ENCODE results near the gene BRDT. TPM values are rescaled to one million over a fixed set of nuclear protein-coding genes. Genes with fewer than 3 reads are reported as not detected.

Gene BRDT
- total RNA-seq, 3 donors from 2014 or later = not detected

- no peaks in the 10 kb centered on the region for H3K4me1 ChIP-seq (ENCODE audit: low read depth)
- intact Hi-C loops (cut with DNase I, micrococcal nuclease) = no loop called here
- H3K36me3 ChIP-seq (ENCODE audit: low read depth) = no peaks in the 10 kb centered on the region
- DNase-seq (peak in 1 of 3 donors; percentile 4), ATAC-seq (peak; percentile 58)
- TF ChIP-seq, protein P1, sequence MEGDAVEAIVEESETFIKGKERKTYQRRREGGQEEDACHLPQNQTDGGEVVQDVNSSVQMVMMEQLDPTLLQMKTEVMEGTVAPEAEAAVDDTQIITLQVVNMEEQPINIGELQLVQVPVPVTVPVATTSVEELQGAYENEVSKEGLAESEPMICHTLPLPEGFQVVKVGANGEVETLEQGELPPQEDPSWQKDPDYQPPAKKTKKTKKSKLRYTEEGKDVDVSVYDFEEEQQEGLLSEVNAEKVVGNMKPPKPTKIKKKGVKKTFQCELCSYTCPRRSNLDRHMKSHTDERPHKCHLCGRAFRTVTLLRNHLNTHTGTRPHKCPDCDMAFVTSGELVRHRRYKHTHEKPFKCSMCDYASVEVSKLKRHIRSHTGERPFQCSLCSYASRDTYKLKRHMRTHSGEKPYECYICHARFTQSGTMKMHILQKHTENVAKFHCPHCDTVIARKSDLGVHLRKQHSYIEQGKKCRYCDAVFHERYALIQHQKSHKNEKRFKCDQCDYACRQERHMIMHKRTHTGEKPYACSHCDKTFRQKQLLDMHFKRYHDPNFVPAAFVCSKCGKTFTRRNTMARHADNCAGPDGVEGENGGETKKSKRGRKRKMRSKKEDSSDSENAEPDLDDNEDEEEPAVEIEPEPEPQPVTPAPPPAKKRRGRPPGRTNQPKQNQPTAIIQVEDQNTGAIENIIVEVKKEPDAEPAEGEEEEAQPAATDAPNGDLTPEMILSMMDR (IDR thresholded peaks at IDR 0.05) = no peak
- no peaks in the 10 kb centered on the region for H3K9me3 ChIP-seq
- H3K4me3 ChIP-seq = no peak overlapping the region
Measured at GRCh38 chr1:91948501-91949355, 473 bp upstream of the BRDT start.

- Histone ChIP-seq H3K4me1 (ENCODE audit: low read depth) (no peaks in the 10 kb centered on the region), H3K9me3 (no peaks in the 10 kb centered on the region), H3K4me3 (no peak overlapping the region), H3K36me3 (ENCODE audit: low read depth) (no peaks in the 10 kb centered on the region)
- intact Hi-C loops (cut with DNase I, micrococcal nuclease) = no loop called here
- ATAC-seq (no peak), DNase-seq (no peak)
- TF ChIP-seq, protein P1 (IDR thresholded peaks at IDR 0.05) = no peak
Measured at GRCh38 chr1:91952187-91952586, 3.0 kb downstream of the BRDT start.

- Histone ChIP-seq H3K36me3 (ENCODE audit: low read depth) (no peaks in the 10 kb centered on the region), H3K9me3 (no peaks in the 10 kb centered on the region), H3K4me1 (ENCODE audit: low read depth) (no peaks in the 10 kb centered on the region), H3K4me3 (no peak overlapping the region)
- intact Hi-C loops (cut with DNase I, micrococcal nuclease) = no loop called here
- TF ChIP-seq, protein P1 (IDR thresholded peaks at IDR 0.05) = no peak
- ATAC-seq (no peak), DNase-seq (no peak)
Measured at GRCh38 chr1:91958926-91959325, 9.7 kb downstream of the BRDT start.

GRCh38 chr1:91968334-91968733, 19.1 kb downstream of the BRDT start:
- H3K9me3 ChIP-seq = no peaks in the 10 kb centered on the region
- H3K4me3 ChIP-seq = no peak overlapping the region
- H3K4me1 ChIP-seq (ENCODE audit: low read depth) = no peaks in the 10 kb centered on the region
- no peaks in the 10 kb centered on the region for H3K36me3 ChIP-seq (ENCODE audit: low read depth)
- DNase-seq (no peak), ATAC-seq (no peak)
- TF ChIP-seq, protein P1 (IDR thresholded peaks at IDR 0.05) = no peak
- intact Hi-C loops (cut with DNase I, micrococcal nuclease) = no loop called here

DNA sequence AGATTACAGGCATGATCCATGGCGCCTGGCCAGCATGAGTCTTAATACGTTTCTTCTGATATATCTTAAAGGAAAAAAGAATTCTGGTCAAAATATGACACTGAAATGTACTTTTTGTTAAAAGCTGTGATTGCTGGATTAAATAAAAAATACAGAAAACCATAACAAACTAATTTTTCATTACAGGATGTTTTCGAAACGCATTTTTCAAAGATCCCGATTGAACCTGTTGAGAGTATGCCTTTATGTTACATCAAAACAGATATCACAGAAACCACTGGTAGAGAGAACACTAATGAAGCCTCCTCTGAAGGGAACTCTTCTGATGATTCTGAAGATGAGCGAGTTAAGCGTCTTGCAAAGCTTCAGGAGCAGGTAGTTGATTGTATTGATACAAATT, 30.2 kb downstream of the BRDT start:
- no peaks in the 10 kb centered on the region for H3K4me1 ChIP-seq (ENCODE audit: low read depth)
- DNase-seq (no peak), ATAC-seq (no peak)
- no peaks in the 10 kb centered on the region for H3K9me3 ChIP-seq
- no peaks in the 10 kb centered on the region for H3K36me3 ChIP-seq (ENCODE audit: low read depth)
- TF ChIP-seq, protein P1 (IDR thresholded peaks at IDR 0.05) = no peak
- intact Hi-C loops (cut with DNase I, micrococcal nuclease) = no loop called here
- H3K4me3 ChIP-seq = no peak overlapping the region

Data from mucosa of descending colon (tissue), 3 donors.